SK-N-SH (cell line): Measurements from ENCODE around the gene PBXIP1. TPM values are rescaled to one million over a fixed set of nuclear protein-coding genes. Genes with fewer than 3 reads are reported as not detected.

Experiments
- CTCF ChIA-PET: fragments of 300-600, 350-600 bp; formaldehyde crosslinking; extraction: SDS; loops from one replicate; lab custom pipeline; 2021; lab: Yijun Ruan, JAX
- POLR2A ChIA-PET: fragments of 350-600 bp; sonication (Branson Sonifier 250); formaldehyde crosslinking; extraction: SDS; loops from one replicate; lab custom pipeline; 2020; ENCODE audit warnings: antibody characterized with exemption, inconsistent platforms; lab: Yijun Ruan, JAX
- DNase-seq: peaks from one replicate; pipeline ENCODE4 v3.0.0; 2012
- H2AFZ ChIP-seq: fragments of 200-600 bp; sonication (generic); 2 replicates; pipeline ENCODE4 v1.8.1; 2016; ENCODE audit warnings: antibody characterized with exemption, mild to moderate bottlenecking, low read depth
- H3F3A ChIP-seq: fragments of 200-600 bp; sonication (generic); replicated peaks from 2 replicates; pipeline ENCODE3; 2016; ENCODE audit warnings: antibody characterized with exemption, mild to moderate bottlenecking; ENCODE audit not compliant: insufficient read depth
- H3K27ac ChIP-seq, 2 experiments: fragments of 200-500 bp in 1 of 2; fragments of 200-600 bp in 1 of 2; sonication (Bioruptor generic) in 1 of 2; sonication (generic), shearing (Covaris generic) in 1 of 2; 2 replicates each; pipeline versions ENCODE4 v1.5.1 to v1.6.1; 2014 to 2016; ENCODE audit warnings: low read depth in 2 of 2, inconsistent platforms in 1 of 2, low read length in 1 of 2, mild to moderate bottlenecking in 1 of 2, mixed read lengths in 1 of 2
- H3K27me3 ChIP-seq: fragments of 200-600 bp; sonication (generic), shearing (Covaris generic); 2 replicates; pipeline ENCODE4 v1.6.1; 2016; ENCODE audit warnings: mixed run types; ENCODE audit not compliant: insufficient read depth
- H3K36me3 ChIP-seq, 2 experiments: fragments of 200-500 bp in 1 of 2; fragments of 200-600 bp in 1 of 2; sonication (Bioruptor generic) in 1 of 2; sonication (generic) in 1 of 2; replicated peaks in 1 of 2; 2 replicates each; pipeline versions ENCODE3 to v1.5.1; 2014 to 2016; ENCODE audit warnings: low read length in 1 of 2, mild to moderate bottlenecking in 1 of 2; ENCODE audit not compliant: insufficient read depth in 2 of 2, control insufficient read depth in 1 of 2
- H3K4me1 ChIP-seq, 2 experiments: fragments of 200-500 bp in 1 of 2; fragments of 200-600 bp in 1 of 2; sonication (Bioruptor generic) in 1 of 2; sonication (generic), shearing (Covaris generic) in 1 of 2; 2 replicates each; pipeline versions ENCODE4 v1.5.1 to v1.6.1; 2014 to 2016; ENCODE audit warnings: low read depth in 1 of 2, low read length in 1 of 2, mixed run types in 1 of 2; ENCODE audit not compliant: insufficient read depth in 2 of 2, control insufficient read depth in 1 of 2
- H3K4me2 ChIP-seq: fragments of 200-600 bp; sonication (generic), shearing (Covaris generic); 2 replicates; pipeline ENCODE4 v1.6.1; 2017; ENCODE audit warnings: mixed run types
- H3K4me3 ChIP-seq, 2 experiments: fragments of 200-500 bp in 1 of 2; fragments of 200-600 bp in 1 of 2; sonication (Bioruptor generic) in 1 of 2; sonication (generic), shearing (Covaris generic) in 1 of 2; 2 replicates each; pipeline versions ENCODE4 v1.5.1 to v1.8.1; 2014 to 2016; ENCODE audit warnings: low read depth in 2 of 2, inconsistent platforms in 1 of 2, low read length in 1 of 2, mild to moderate bottlenecking in 1 of 2, mixed read lengths in 1 of 2, moderate library complexity in 1 of 2
- H3K79me2 ChIP-seq: fragments of 200-600 bp; sonication (generic); 2 replicates; pipeline ENCODE4 v1.8.1; 2017; ENCODE audit warnings: mild to moderate bottlenecking; ENCODE audit not compliant: insufficient read depth
- H3K9ac ChIP-seq: fragments of 200-600 bp; sonication (generic); 2 replicates; pipeline ENCODE4 v1.6.1; 2017; ENCODE audit warnings: mixed run types
- H3K9me2 ChIP-seq: fragments of 200-600 bp; sonication (generic); 2 replicates; pipeline ENCODE4 v1.6.1; 2017; ENCODE audit warnings: mixed run types
- H3K9me3 ChIP-seq: fragments of 200-600 bp; sonication (generic); 2 replicates; pipeline ENCODE4 v1.6.1; 2017; ENCODE audit warnings: mixed run types, mild to moderate bottlenecking, moderate library complexity
- H4K20me1 ChIP-seq: fragments of 200-600 bp; sonication (generic); 2 replicates; pipeline ENCODE4 v1.6.1; 2017; ENCODE audit warnings: mild to moderate bottlenecking, mixed run types; ENCODE audit not compliant: insufficient read depth
- CHD2 ChIP-seq: fragments of 150-350 bp; IDR thresholded peaks from 2 replicates; pipeline ENCODE4 v1.6.1; 2018; ENCODE audit warnings: low read length; ENCODE audit not compliant: partially characterized antibody
- ELF1 ChIP-seq: IDR thresholded peaks from 2 replicates; pipeline ENCODE4 v1.4.0; 2012
- EZH2phosphoT487 ChIP-seq: fragments of 200-600 bp; sonication (generic); IDR thresholded peaks from 2 replicates; pipeline ENCODE4 v1.6.1; 2017; ENCODE audit warnings: low read depth, mixed run types, mild to moderate bottlenecking, antibody characterized with exemption, moderate library complexity, borderline replicate concordance
- FOXJ3 ChIP-seq: sonication (generic); formaldehyde crosslinking; IDR thresholded peaks from 2 replicates; pipeline ENCODE4 v1.5.1; 2020; ENCODE audit warnings: mild to moderate bottlenecking, missing genetic modification reagents
- FOXM1 ChIP-seq: IDR thresholded peaks from 2 replicates; pipeline ENCODE4 v1.4.0; 2012; ENCODE audit warnings: low read depth, mild to moderate bottlenecking
- IRF3 ChIP-seq: fragments of 150-350 bp; IDR thresholded peaks from 2 replicates; pipeline ENCODE4 v1.6.1; 2016; ENCODE audit warnings: mild to moderate bottlenecking, low read depth, low read length
- JUND ChIP-seq: IDR thresholded peaks from 2 replicates; pipeline ENCODE4 v1.4.0; 2012
- MAX ChIP-seq: IDR thresholded peaks from 2 replicates; pipeline ENCODE4 v1.4.0; 2012; ENCODE audit warnings: low read depth
- MEF2A ChIP-seq: IDR thresholded peaks from 2 replicates; pipeline ENCODE4 v1.4.0; 2012; ENCODE audit warnings: low read depth, borderline replicate concordance
- NFIC ChIP-seq: IDR thresholded peaks from 2 replicates; pipeline ENCODE4 v1.4.0; 2012; ENCODE audit warnings: borderline replicate concordance
- NRF1 ChIP-seq: IDR thresholded peaks from 2 replicates; pipeline ENCODE4 v1.6.1; 2012; ENCODE audit warnings: low read depth, mild to moderate bottlenecking, low read length
- PBX3 ChIP-seq: IDR thresholded peaks from 2 replicates; pipeline ENCODE4; 2012
- POLR2AphosphoS5 ChIP-seq: IDR thresholded peaks from 2 replicates; pipeline ENCODE4 v1.6.1; 2012; ENCODE audit warnings: low read depth, low read length
- RAD21 ChIP-seq: IDR thresholded peaks from 2 replicates; pipeline ENCODE4 v1.6.1; 2012; ENCODE audit warnings: mild to moderate bottlenecking, low read length
- RCOR1 ChIP-seq: fragments of 150-350 bp; IDR thresholded peaks from 2 replicates; pipeline ENCODE4 v1.6.1; 2017; ENCODE audit warnings: antibody characterized with exemption, low read length
- REST ChIP-seq: IDR thresholded peaks from 2 replicates; pipeline ENCODE4 v1.6.1; 2012; ENCODE audit warnings: mild to moderate bottlenecking, low read depth, low read length, moderate library complexity
- RFX5 ChIP-seq: IDR thresholded peaks from 2 replicates; pipeline ENCODE4 v1.6.1; 2012; ENCODE audit warnings: mild to moderate bottlenecking, improper control_type of control experiment, low read length
- SIN3A ChIP-seq: IDR thresholded peaks from 2 replicates; pipeline ENCODE4 v1.6.1; 2012; ENCODE audit warnings: low read depth, mild to moderate bottlenecking, low read length, moderate library complexity, borderline replicate concordance
- SMC3 ChIP-seq: IDR thresholded peaks from 2 replicates; pipeline ENCODE4 v1.6.1; 2012; ENCODE audit warnings: low read depth, low read length, improper control_type of control experiment
- TCF12 ChIP-seq: IDR thresholded peaks from 2 replicates; pipeline ENCODE4 v1.4.0; 2012
- TEAD4 ChIP-seq: IDR thresholded peaks from 2 replicates; pipeline ENCODE4 v1.4.0; 2012; ENCODE audit warnings: mild to moderate bottlenecking, borderline replicate concordance; ENCODE audit not compliant: insufficient read depth
- YY1 ChIP-seq: IDR thresholded peaks from 2 replicates; pipeline ENCODE4 v1.4.0; 2012; ENCODE audit warnings: low read depth, mild to moderate bottlenecking
- WGBS: methylation state at CpG from one replicate; pipeline ENCODE4 v1.1.6; 2017; ENCODE audit warnings: low lambda C conversion rate; 5-methylcytosine and 5-hydroxymethylcytosine counted together
- polyA plus RNA-seq, 3 experiments: library from polyadenylated mRNA; depleted of rRNA; stranded (reverse); fragments of >200 nt; gene quantifications; 2 replicates each; pipeline ENCODE4 v1.2.3, GENCODE V29; 2012

The PBXIP1 gene
- polyA plus RNA-seq, 1 of the 3 experiments (the other 2 are of a cell fraction) = 55.9 TPM

- H3K4me3 ChIP-seq = no peak overlapping the region
- H3K9me2 ChIP-seq = no peaks in the 10 kb centered on the region
- no peak overlapping the region for H2AFZ ChIP-seq
- CTCF ChIA-PET = interaction anchor here (1.0 to 1.3 kb wide), 2 partner anchors 257 to 366 kb away, joined by 3 to 4 read pairs; no protein-coding TSS in a partner anchor
- 98% methylated on average over 12 of the region's 13 CpGs for WGBS
- no peak overlapping the region for H3K9ac ChIP-seq
- no peaks in the 10 kb centered on the region for H3K79me2 ChIP-seq
- H3K27ac ChIP-seq = no peak overlapping the region
- H3K27me3 ChIP-seq = no peaks in the 10 kb centered on the region
- POLR2A ChIA-PET = interaction anchor here (0.8 kb wide), 1 partner anchor 10 kb away, joined by 3 read pairs; the partner anchor contains the start of gene PMVK
- H3F3A ChIP-seq = no peaks in the 10 kb centered on the region
- no peaks in the 10 kb centered on the region for H3K4me1 ChIP-seq
- no peaks in the 10 kb centered on the region for H4K20me1 ChIP-seq
- no peak overlapping the region for H3K4me2 ChIP-seq
- peaks cover 0 to 27% of the 10 kb centered on the region in 2 experiments for H3K36me3 ChIP-seq
- no peaks in the 10 kb centered on the region for H3K9me3 ChIP-seq
- no peak for DNase-seq
- no peak for TF ChIP-seq TCF12
- TF ChIP-seq NFIC = no peak
- TF ChIP-seq FOXJ3 (CRISPR knock-in tag) = no peak
- TF ChIP-seq MAX = no peak
- no peak for TF ChIP-seq TEAD4
- TF ChIP-seq POLR2AphosphoS5 = no peak
- no peak for TF ChIP-seq YY1
- no peak for TF ChIP-seq PBX3
- TF ChIP-seq MEF2A = no peak
- no peak for TF ChIP-seq SMC3
These were observed 29.7 kb downstream of the PBXIP1 start for GRCh38 chr1:154926201-154926600.

GRCh38 chr1:154925335-154926170 is 30.3 kb downstream of the PBXIP1 start:
- no peaks in the 10 kb centered on the region for H3K9me3 ChIP-seq
- TF ChIP-seq ELF1 (no peak), EZH2phosphoT487 (no peak), MEF2A (no peak), TCF12 (no peak), YY1 (no peak), SMC3 (no peak), JUND (no peak), IRF3 (no peak), CHD2 (no peak), RCOR1 (no peak), NRF1 (no peak), REST (no peak), RFX5 (no peak), SIN3A (no peak), FOXM1 (no peak), RAD21 (no peak)

More at GRCh38 chr1:154925335-154926170, 30.3 kb downstream of the PBXIP1 start:
- no peak for DNase-seq
- Histone ChIP-seq H3K4me2 (no peak overlapping the region), H3K9me2 (no peaks in the 10 kb centered on the region), H3K27me3 (no peaks in the 10 kb centered on the region), H3K4me1 (no peaks in the 10 kb centered on the region), H2AFZ (no peak overlapping the region), H3K27ac (no peak overlapping the region), H3K36me3 (peaks cover 0 to 27% of the 10 kb centered on the region in 2 experiments), H3F3A (no peaks in the 10 kb centered on the region), H3K4me3 (no peak overlapping the region), H3K9ac (no peak overlapping the region), H4K20me1 (no peaks in the 10 kb centered on the region), H3K79me2 (no peaks in the 10 kb centered on the region)
- CTCF ChIA-PET = interaction anchor here (1.0 to 1.3 kb wide), 2 partner anchors 256 to 366 kb away, joined by 3 to 4 read pairs; no protein-coding TSS in a partner anchor
- WGBS = 100% methylated on average over 3 of the region's 3 CpGs
- POLR2A ChIA-PET = interaction anchor here (0.8 kb wide), 1 partner anchor 11 kb away, joined by 3 read pairs; the partner anchor contains the start of gene PMVK
